ENCODE results near the gene EGFR. TPM values are rescaled to one million over a fixed set of nuclear protein-coding genes. Genes with fewer than 3 reads are reported as not detected.

The EGFR gene
- total RNA-seq, 1 donor from 2014 or later = 78.3 TPM

GRCh38 chr7:55231736-55232280 lies 213.0 kb downstream of the EGFR start:
- Histone ChIP-seq H3K27ac (no peak overlapping the region), H3K4me3 (no peak overlapping the region), H3K9me3 (no peaks in the 10 kb centered on the region), H3K36me3 (no peaks in the 10 kb centered on the region), H3K4me1 (no peaks in the 10 kb centered on the region), H3K27me3 (no peaks in the 10 kb centered on the region)
- no peak for ATAC-seq
- intact Hi-C loops (cut with DNase I) = no loop called here
- TF ChIP-seq CTCF (IDR thresholded peaks at IDR 0.05) = no peak
- no peak for DNase-seq

GRCh38 chr7:55233001-55233400 lies 214.2 kb downstream of the EGFR start:
- Histone ChIP-seq H3K27me3 (no peaks in the 10 kb centered on the region), H3K9me3 (no peaks in the 10 kb centered on the region), H3K4me3 (no peak overlapping the region), H3K27ac (no peak overlapping the region), H3K36me3 (no peaks in the 10 kb centered on the region), H3K4me1 (no peaks in the 10 kb centered on the region)
- TF ChIP-seq CTCF (IDR thresholded peaks at IDR 0.05) = no peak
- intact Hi-C loops (cut with DNase I) = no loop called here
- no peak for DNase-seq
- ATAC-seq = no peak

- intact Hi-C loops (cut with DNase I) = no loop called here
- Histone ChIP-seq H3K4me3 (no peak overlapping the region), H3K4me1 (no peaks in the 10 kb centered on the region), H3K36me3 (no peaks in the 10 kb centered on the region), H3K27me3 (no peaks in the 10 kb centered on the region), H3K9me3 (no peaks in the 10 kb centered on the region), H3K27ac (no peak overlapping the region)
- no peak for TF ChIP-seq CTCF (IDR thresholded peaks at IDR 0.05)
- ATAC-seq (no peak), DNase-seq (no peak)
These were observed 215.6 kb downstream of the EGFR start for GRCh38 chr7:55234408-55234807.

GRCh38 chr7:55235115-55235514 lies 216.3 kb downstream of the EGFR start:
- Histone ChIP-seq H3K4me1 (no peaks in the 10 kb centered on the region), H3K9me3 (no peaks in the 10 kb centered on the region), H3K4me3 (no peak overlapping the region), H3K36me3 (no peaks in the 10 kb centered on the region), H3K27ac (no peak overlapping the region), H3K27me3 (no peaks in the 10 kb centered on the region)
- intact Hi-C loops (cut with DNase I) = no loop called here
- no peak for DNase-seq
- no peak for TF ChIP-seq CTCF (IDR thresholded peaks at IDR 0.05)
- ATAC-seq = no peak

GRCh38 chr7:55235801-55236200 lies 217.0 kb downstream of the EGFR start:
- H3K4me3 ChIP-seq = no peak overlapping the region
- no peaks in the 10 kb centered on the region for H3K4me1 ChIP-seq
- DNase-seq (no peak), ATAC-seq (no peak)
- intact Hi-C loops (cut with DNase I) = no loop called here
- TF ChIP-seq CTCF (IDR thresholded peaks at IDR 0.05) = no peak
- no peaks in the 10 kb centered on the region for H3K36me3 ChIP-seq
- no peaks in the 10 kb centered on the region for H3K9me3 ChIP-seq
- no peak overlapping the region for H3K27ac ChIP-seq
- H3K27me3 ChIP-seq = no peaks in the 10 kb centered on the region

- no peaks in the 10 kb centered on the region for H3K36me3 ChIP-seq
- no peak overlapping the region for H3K27ac ChIP-seq
- no peaks in the 10 kb centered on the region for H3K9me3 ChIP-seq
- ATAC-seq (no peak), DNase-seq (no peak)
- TF ChIP-seq CTCF (IDR thresholded peaks at IDR 0.05) = no peak
- H3K4me1 ChIP-seq = no peaks in the 10 kb centered on the region
- intact Hi-C loops (cut with DNase I) = no loop called here
- no peak overlapping the region for H3K4me3 ChIP-seq
- H3K27me3 ChIP-seq = no peaks in the 10 kb centered on the region
These were observed 217.7 kb downstream of the EGFR start for GRCh38 chr7:55236476-55236875.
